Transverse colon (tissue), 4 donors: ENCODE results near the gene FUT9.

ENCODE experiments used
- CTCF ChIP-seq, 5 experiments: fragments of 200-600 bp in 3 of 5; fragments of 450-650 bp in 2 of 5; sonication (generic) in 3 of 5; IDR thresholded peaks; 1 replicate in 2 of 5; 2 replicates in 3 of 5; pipeline ENCODE4 v1.5.1; 2016 to 2017; ENCODE audit warnings: antibody characterized with exemption in 5 of 5, inconsistent platforms in 3 of 5, mild to moderate bottlenecking in 2 of 5, moderate library complexity in 1 of 5
- EP300 ChIP-seq: sonication (generic); formaldehyde crosslinking; IDR thresholded peaks from one replicate; pipeline ENCODE4 v1.6.1; 2017; ENCODE audit warnings: antibody characterized with exemption, low read depth
- POLR2A ChIP-seq: fragments of 450-650 bp; IDR thresholded peaks from one replicate; pipeline ENCODE4 v1.6.1; 2016; ENCODE audit warnings: antibody characterized with exemption, mild to moderate bottlenecking, moderate library complexity
- POLR2AphosphoS5 ChIP-seq, 3 donors: sonication (generic); formaldehyde crosslinking; IDR thresholded peaks; one replicate each; pipeline ENCODE4 v1.6.1; 2016; ENCODE audit warnings: antibody characterized with exemption in 3 of 3

- TF ChIP-seq CTCF (IDR thresholded peaks at IDR 0.05): no peak
- no peak for TF ChIP-seq POLR2AphosphoS5 (IDR thresholded peaks at IDR 0.05)
- TF ChIP-seq POLR2A: no peak
- no peak for TF ChIP-seq EP300
Measured at GRCh38 chr6:95991906-95992305, 23.9 kb upstream of the FUT9 start.
